Endodermal cell (in vitro differentiated cells): ENCODE measurements around the gene SPOCK2. TPM values are rescaled to one million over a fixed set of nuclear protein-coding genes. Genes with fewer than 3 reads are reported as not detected.

Source experiments
- DNase-seq: peaks from one replicate; pipeline ENCODE4 v3.0.0-alpha.2; 2017
- H3K27ac ChIP-seq: 2 replicates; pipeline ENCODE4 v1.5.1; 2013; ENCODE audit warnings: mild to moderate bottlenecking, low read depth, low read length, moderate library complexity
- H3K27me3 ChIP-seq: 2 replicates; pipeline ENCODE4 v1.6.1; 2013; ENCODE audit warnings: mild to moderate bottlenecking, low read length, moderate library complexity; ENCODE audit not compliant: insufficient read depth, control insufficient read depth, poor library complexity, severe bottlenecking
- H3K36me3 ChIP-seq: 2 replicates; pipeline ENCODE4 v1.7.0; 2013; ENCODE audit warnings: mild to moderate bottlenecking, low read length, moderate library complexity; ENCODE audit not compliant: control insufficient read depth, insufficient read depth
- H3K4me1 ChIP-seq: one replicate; pipeline ENCODE4 v1.7.0; 2013; ENCODE audit warnings: low read length; ENCODE audit not compliant: control insufficient read depth, insufficient read depth
- H3K4me3 ChIP-seq: 2 replicates; pipeline ENCODE4 v1.5.1; 2013; ENCODE audit warnings: mild to moderate bottlenecking, low read length, moderate library complexity
- H3K9ac ChIP-seq: 2 replicates; pipeline ENCODE4 v1.6.1; 2013; ENCODE audit warnings: mild to moderate bottlenecking, low read length, moderate library complexity; ENCODE audit not compliant: poor library complexity, severe bottlenecking; ENCODE audit errors: extremely low read depth
- H3K9me3 ChIP-seq: 2 replicates; pipeline ENCODE4 v1.6.1; 2013; ENCODE audit warnings: mild to moderate bottlenecking, low read length, moderate library complexity; ENCODE audit not compliant: control insufficient read depth
- H3K27ac Mint-ChIP-seq: 2 replicates; pipeline ENCODE4 v1.8.0; 2020; ENCODE audit warnings: mixed read lengths
- H3K27me3 Mint-ChIP-seq: 2 replicates; pipeline ENCODE4 v1.8.0; 2021; ENCODE audit warnings: mild to moderate bottlenecking, mixed read lengths; ENCODE audit not compliant: insufficient read depth
- H3K36me3 Mint-ChIP-seq: 2 replicates; pipeline ENCODE4 v1.8.0; 2020; ENCODE audit warnings: low read depth, mixed read lengths
- H3K4me1 Mint-ChIP-seq: 2 replicates; pipeline ENCODE4 v1.8.0; 2020; ENCODE audit warnings: mixed read lengths
- H3K4me3 Mint-ChIP-seq: 2 replicates; pipeline ENCODE4 v1.8.0; 2020; ENCODE audit warnings: mild to moderate bottlenecking, moderate library complexity, mixed read lengths
- H3K9me3 Mint-ChIP-seq: 2 replicates; pipeline ENCODE4 v1.8.0; 2020; ENCODE audit warnings: mild to moderate bottlenecking, mixed read lengths
- CTCF ChIP-seq: fragments of 200-600 bp; sonication (generic); conservative IDR thresholded peaks from 2 replicates; pipeline ENCODE4 v1.5.0; 2021; ENCODE audit warnings: antibody characterized with exemption, mild to moderate bottlenecking
- WGBS, 2 experiments: methylation state at CpG; one replicate each; pipeline versions ENCODE4 v1.1.5 to v1.1.7; 2013; ENCODE audit warnings: missing lambda C conversion rate in 2 of 2, mixed read lengths in 1 of 2; ENCODE audit not compliant: insufficient coverage in 1 of 2, insufficient read length in 1 of 2; 5-methylcytosine and 5-hydroxymethylcytosine counted together
- total RNA-seq, 2 donors: library from RNA; stranded (reverse); fragmentation: NEBNext Ultra II Directional in 1 of 2; extraction: Animal tissue kit (Norgen Biotek cat#: 25700) in 1 of 2; gene quantifications; 2 replicates in 1 of 2; 3 replicates in 1 of 2; pipeline ENCODE4 v1.2.1, GENCODE V29; 2021

The SPOCK2 gene
- total RNA-seq, 2 donors from 2014 or later = 1.6 to 3.7 TPM

GRCh38 chr10:72085166-72085565 is 3.2 kb downstream of the SPOCK2 start:
- peaks cover 55% of the 10 kb centered on the region for H3K27me3 ChIP-seq
- H3K36me3 ChIP-seq = no peaks in the 10 kb centered on the region
- H3K9ac ChIP-seq = no peak overlapping the region
- peaks cover 7% of the 10 kb centered on the region for H3K4me1 ChIP-seq
- H3K36me3 Mint-ChIP-seq = no peaks in the 10 kb centered on the region
- H3K9me3 Mint-ChIP-seq = no peaks in the 10 kb centered on the region
- TF ChIP-seq CTCF = no peak
- no peak overlapping the region for H3K4me3 ChIP-seq
- WGBS, 2 experiments = 92 to 98% methylated on average over 4 to 6 of the region's 6 CpGs
- H3K27ac ChIP-seq = no peak overlapping the region
- H3K4me3 Mint-ChIP-seq = no peak overlapping the region
- H3K9me3 ChIP-seq = no peaks in the 10 kb centered on the region
- peaks cover 49% of the 10 kb centered on the region for H3K27me3 Mint-ChIP-seq
- peaks cover 21% of the 10 kb centered on the region for H3K4me1 Mint-ChIP-seq
- DNase-seq = no peak
- H3K27ac Mint-ChIP-seq = no peak overlapping the region

GRCh38 chr10:72083790-72084459 is 4.4 kb downstream of the SPOCK2 start:
- peaks cover 3% of the 10 kb centered on the region for H3K4me1 ChIP-seq
- peaks cover 45% of the 10 kb centered on the region for H3K27me3 ChIP-seq
- DNase-seq = no peak
- no peak overlapping the region for H3K4me3 ChIP-seq
- no peaks in the 10 kb centered on the region for H3K36me3 Mint-ChIP-seq
- no peak overlapping the region for H3K4me3 Mint-ChIP-seq
- no peaks in the 10 kb centered on the region for H3K36me3 ChIP-seq
- no peak overlapping the region for H3K27ac Mint-ChIP-seq
- no peaks in the 10 kb centered on the region for H3K9me3 ChIP-seq
- no peak for TF ChIP-seq CTCF
- H3K27ac ChIP-seq = no peak overlapping the region
- H3K27me3 Mint-ChIP-seq = peaks cover 43% of the 10 kb centered on the region
- WGBS, 2 experiments = 85 to 95% methylated on average over 6 to 16 of the region's 16 CpGs
- peaks cover 19% of the 10 kb centered on the region for H3K4me1 Mint-ChIP-seq
- no peaks in the 10 kb centered on the region for H3K9me3 Mint-ChIP-seq
- H3K9ac ChIP-seq = no peak overlapping the region

- TF ChIP-seq CTCF = no peak
- Mint-ChIP-seq H3K36me3 (no peaks in the 10 kb centered on the region), H3K4me1 (peaks cover 22% of the 10 kb centered on the region), H3K27me3 (peaks cover 35% of the 10 kb centered on the region), H3K9me3 (no peaks in the 10 kb centered on the region), H3K4me3 (no peak overlapping the region), H3K27ac (no peak overlapping the region)
- H3K27ac ChIP-seq = no peak overlapping the region
- H3K27me3 ChIP-seq = peaks cover 37% of the 10 kb centered on the region
- no peaks in the 10 kb centered on the region for H3K9me3 ChIP-seq
- H3K4me3 ChIP-seq = no peak overlapping the region
- WGBS, 2 experiments = 86 to 91% methylated on average over 4 to 6 of the region's 6 CpGs
- H3K36me3 ChIP-seq = no peaks in the 10 kb centered on the region
- no peak overlapping the region for H3K9ac ChIP-seq
- no peak for DNase-seq
- no peaks in the 10 kb centered on the region for H3K4me1 ChIP-seq
Observed at GRCh38 chr10:72082856-72083789, 5.2 kb downstream of the SPOCK2 start.
